Heart left ventricle (tissue), 13 donors: ENCODE measurements around the gene DAB2IP.

Experiments
- CTCF ChIP-seq, 12 donors: fragments of 200-600 bp; sonication (generic) in 4 of 12; IDR thresholded peaks; one replicate each; pipeline versions ENCODE4 v1.5.0 to v1.8.0; 2018 to 2022; ENCODE audit warnings: antibody characterized with exemption in 12 of 12, mild to moderate bottlenecking in 5 of 12
- POLR2A ChIP-seq, 2 donors: fragments of 450-650 bp; IDR thresholded peaks; one replicate each; pipeline ENCODE4 v1.6.1; 2017; ENCODE audit warnings: antibody characterized with exemption in 2 of 2, mild to moderate bottlenecking in 2 of 2, moderate library complexity in 2 of 2
- donor health status: ischemic (EF 13 %, LVEDD 7.1; RV severe dilation, severe dysfunction).
- donor health status: DM: no; HTN: yes; CAD: no.
- donor health status: DM: no; HTN: no; CAD: no.
- donor health status: ischemic (EF 25% LVEDD 6.9; RV normal size, moderate dysfunction).
- donor health status: ischemic (EF 25% LVEDD 5.7; RV mildly dilated, moderate dysfunction).
- donor health status: ischemic (EF 35%, LVEDD 5.7; RV mildly dilated, moderate dysfunction).
- donor health status: nonischemic (EF 11% LVEDD 7.7; RV severe dilation, severe dysfunction).
- donor health status: DM: yes; HTN: yes; CAD: no.
- donor health status: PGD.
- donor health status: ischemic (EF 29% LVEDD 5.4; RV normal size, mild dysfunction).
- donor health status: nonischemic (EF 23%, LVEDD 6.1; RV moderate dilation, normal function).

DNA sequence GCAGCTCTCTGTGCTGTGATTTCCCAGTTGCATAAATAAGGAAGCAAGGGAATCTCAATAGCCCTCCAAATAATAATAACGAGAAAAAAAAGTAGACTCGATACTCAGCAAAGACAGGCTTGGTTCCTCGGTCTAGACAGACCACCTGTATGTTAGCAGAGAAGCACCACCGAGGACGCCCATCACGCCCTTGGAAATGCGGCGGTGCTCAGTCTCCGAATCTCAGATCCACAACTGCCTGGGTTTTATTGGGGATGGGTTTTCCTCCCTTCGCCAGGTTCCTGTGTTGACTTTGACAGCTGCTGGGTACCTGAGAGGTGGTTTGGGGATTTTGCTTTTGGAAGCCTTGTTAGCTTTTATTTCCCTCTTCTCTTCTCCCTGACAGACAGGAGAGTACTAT, 7.2 kb downstream of the DAB2IP start:
- TF ChIP-seq CTCF (IDR thresholded peaks at IDR 0.05) (no peak), POLR2A (IDR thresholded peaks at IDR 0.05) (no peak)
